Renal pelvis (tissue), 4 donors: ENCODE measurements around the gene SSR4. TPM values are rescaled to one million over a fixed set of nuclear protein-coding genes. Genes with fewer than 3 reads are reported as not detected.
A peak's percentile ranks its signal among the peaks of the same experiment; 100 is the strongest.

Experiments
- DNase-seq: peaks from one replicate; pipeline ENCODE4 v3.0.0-alpha.2; 2013
- polyA plus RNA-seq, 3 donors: library from polyadenylated mRNA; unstranded; fragments of 120-200 nt; gene quantifications; one replicate each; pipeline ENCODE4 v1.2.1, GENCODE V29; 2013; ENCODE audit not compliant: insufficient read length in 3 of 3

Gene SSR4
- polyA plus RNA-seq, 3 donors: 156 to 181 (median 168) TPM

DNA sequence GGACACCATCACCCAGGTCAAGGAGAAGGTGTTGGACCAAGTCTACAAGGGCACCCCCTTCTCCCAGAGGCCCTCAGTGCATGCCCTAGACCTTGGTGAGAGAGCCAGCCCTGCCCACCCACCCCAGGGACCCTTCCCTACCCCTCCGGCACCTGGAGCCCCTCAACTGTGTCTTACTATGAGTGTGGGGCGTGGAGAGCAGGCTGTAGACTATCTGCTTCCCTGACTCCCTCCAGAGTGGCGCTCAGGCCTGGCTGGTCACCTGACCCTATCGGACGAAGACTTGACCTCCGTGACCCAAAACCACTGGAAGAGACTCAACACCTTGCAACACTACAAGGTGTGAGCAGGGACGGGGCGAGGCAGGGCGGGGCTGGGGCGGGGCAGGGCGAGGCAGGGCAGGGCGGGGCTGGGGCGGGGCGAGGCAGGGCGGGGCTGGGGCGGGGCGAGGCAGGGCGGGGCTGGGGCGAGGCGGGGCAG lies 18.3 kb upstream of the SSR4 start:
- DNase-seq: no peak

- DNase-seq: no peak
Observed at GRCh38 chrX:153776611-153777045, 17.8 kb upstream of the SSR4 start.

DNA sequence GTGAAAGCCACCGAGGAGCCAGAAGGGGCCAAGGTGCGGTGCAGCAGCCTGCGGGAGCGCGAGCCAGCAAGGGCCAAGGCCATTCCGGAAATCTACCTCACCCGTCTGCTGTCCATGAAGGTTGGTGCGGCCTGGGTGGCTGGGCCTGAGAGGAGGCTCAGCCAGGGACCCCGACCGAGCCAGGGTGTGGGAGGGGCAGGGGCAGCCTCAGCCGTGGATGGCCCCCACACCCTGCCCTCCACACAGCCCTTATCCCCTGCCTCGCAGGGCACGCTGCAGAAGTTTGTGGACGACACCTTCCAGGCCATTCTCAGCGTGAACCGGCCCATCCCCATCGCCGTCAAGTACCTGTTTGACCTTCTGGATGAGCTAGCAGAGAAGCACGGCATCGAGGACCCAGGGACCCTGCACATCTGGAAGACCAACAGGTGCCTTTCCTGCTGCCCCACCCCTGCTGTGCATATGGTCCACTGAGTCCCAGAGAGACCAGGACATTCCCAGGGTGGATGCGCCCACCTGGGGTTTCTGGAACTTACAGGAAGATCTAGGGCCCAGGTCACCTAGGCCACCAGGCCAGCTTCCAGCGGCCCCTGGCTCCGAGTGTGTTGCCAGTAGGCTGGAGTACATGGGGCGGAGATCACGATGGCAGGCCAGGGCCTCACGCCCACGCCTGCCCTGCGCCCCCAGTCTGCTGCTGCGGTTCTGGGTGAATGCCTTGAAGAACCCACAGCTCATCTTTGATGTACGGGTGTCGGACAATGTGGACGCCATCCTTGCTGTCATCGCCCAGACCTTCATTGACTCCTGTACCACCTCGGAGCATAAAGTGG lies 17.0 kb upstream of the SSR4 start:
- DNase-seq: no peak

DNA sequence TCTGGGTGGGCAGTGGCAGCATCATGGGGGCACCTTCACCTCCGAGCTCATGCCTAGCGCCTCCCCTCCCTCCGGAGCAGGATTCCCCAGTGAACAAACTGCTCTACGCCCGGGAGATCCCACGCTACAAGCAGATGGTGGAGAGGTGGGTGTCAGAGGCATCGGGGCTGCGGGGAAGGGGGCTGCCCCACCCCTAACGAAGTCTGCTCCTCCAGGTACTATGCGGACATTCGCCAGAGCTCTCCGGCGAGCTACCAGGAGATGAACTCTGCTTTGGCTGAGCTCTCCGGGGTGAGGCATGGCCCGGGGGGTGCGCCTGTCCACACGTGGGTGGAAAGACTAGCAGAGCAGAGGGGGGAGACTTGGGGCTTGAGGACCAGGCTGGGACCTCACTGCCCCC lies 16.3 kb upstream of the SSR4 start:
- DNase-seq: no peak

- no peak for DNase-seq
Observed at GRCh38 chrX:153778684-153779101, 15.8 kb upstream of the SSR4 start.

DNA sequence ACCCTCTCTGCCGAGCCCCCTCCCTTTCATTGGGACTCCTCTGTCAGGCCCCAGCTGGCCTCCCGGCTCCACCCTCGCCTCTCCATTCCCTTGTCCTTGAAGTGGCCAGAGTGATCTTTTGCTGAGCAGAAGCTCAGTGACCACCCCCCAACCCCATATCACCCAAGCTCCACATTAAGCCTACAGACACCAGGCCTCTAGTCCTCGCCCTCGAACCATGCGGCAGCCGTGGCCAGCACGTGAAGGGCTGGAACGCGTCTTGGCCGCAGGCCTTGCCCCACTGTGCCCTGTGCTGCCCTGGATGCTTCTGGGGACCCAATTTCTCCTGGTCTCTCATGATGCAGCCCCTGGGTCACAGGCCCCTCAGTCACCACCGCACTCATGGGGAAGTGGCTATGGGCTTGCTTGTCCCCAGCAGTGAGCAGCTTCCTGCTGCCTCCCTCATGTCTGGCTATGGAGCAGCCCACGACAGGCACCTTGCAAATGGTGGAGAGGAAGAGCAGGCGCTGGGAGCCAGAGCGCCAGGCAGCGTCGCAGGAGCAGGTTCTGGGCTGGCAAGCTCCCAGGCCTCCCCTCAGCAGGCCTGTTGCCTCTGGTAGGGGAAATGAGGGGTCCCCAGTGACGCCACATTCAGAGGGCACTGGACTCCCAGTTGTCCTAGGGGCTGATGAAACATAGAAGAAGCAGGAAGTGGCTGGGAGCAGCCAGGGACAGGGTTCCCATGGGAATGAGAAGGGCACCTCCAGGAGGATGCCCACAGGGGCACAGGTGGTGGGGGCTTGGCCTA lies 14.4 kb upstream of the SSR4 start:
- no peak for DNase-seq

DNA sequence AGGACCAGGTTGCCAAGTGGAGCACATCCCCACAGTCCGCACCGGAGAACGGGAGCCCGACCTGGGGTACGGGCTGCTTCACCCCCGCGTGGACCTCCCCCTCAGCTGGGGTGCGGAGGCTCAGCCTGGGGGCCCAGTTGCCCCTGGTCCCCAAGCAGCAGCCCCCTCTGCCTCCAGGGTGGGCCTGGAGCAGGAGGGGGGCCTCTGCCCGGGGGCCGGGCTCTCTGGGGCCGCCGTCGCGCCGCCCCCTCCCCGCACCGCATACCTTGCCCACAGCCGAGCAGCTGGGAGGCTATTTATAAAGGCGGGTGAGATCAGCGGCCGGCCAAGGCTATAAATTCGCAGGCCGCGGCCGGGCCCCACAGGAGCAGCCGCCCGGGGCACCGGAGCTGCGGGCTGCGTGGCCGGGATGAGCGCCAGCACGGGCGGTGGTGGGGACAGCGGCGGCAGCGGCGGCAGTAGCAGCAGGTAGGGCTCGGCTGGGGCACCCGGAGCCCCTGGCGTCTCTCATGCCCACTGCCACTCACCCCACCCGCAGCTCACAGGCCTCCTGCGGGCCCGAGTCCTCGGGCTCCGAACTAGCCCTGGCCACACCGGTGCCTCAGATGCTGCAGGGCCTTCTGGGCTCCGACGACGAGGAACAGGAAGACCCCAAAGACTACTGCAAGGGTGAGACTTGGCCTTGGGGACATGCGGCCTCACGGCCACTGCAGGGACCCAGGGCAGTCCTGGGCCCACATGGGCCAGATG lies 13.6 kb upstream of the SSR4 start, which contains the start of gene SRPK3:
SRPK3 (plus strand) TSS at position 364 of the 750 bp plus-strand sequence; CDS start at position 410, 46 bp downstream.
- DNase-seq: peak; percentile 48

- DNase-seq: no peak
Observed at GRCh38 chrX:153781428-153782047, 12.9 kb upstream of the SSR4 start.

- DNase-seq: no peak
Observed at GRCh38 chrX:153782313-153782712, 12.2 kb upstream of the SSR4 start.

- DNase-seq: no peak
Observed at GRCh38 chrX:153782871-153783270, 11.6 kb upstream of the SSR4 start.

DNA sequence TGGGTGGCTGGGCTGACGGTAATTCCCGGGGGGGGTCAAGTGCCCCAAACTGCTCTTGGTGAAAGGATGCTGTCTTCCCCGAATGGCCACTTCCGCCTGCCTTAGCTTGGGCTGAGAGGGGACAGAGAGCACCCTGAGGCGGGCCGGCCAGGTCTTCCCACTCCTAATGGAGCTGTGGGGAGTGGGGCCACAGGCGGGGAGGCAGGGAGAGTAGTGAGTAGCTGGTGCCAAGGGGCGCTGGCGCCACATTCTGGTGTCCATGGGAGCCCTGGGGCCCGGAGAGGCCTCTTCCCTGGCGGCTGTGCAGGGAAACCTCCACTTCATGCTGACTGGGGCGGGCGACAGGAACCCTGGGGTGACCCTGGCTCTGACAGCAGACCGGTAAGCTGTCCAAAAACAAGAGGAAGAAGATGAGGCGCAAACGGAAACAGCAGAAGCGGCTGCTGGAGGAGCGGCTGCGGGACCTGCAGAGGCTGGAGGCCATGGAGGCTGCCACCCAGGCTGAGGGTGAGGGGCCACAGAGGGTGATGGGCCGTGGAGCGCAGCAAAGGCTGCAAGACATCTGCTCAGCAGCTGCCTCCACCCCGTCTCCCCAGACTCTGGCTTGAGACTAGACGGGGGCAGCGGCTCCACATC lies 11.0 kb upstream of the SSR4 start:
- DNase-seq: no peak

GRCh38 chrX:153784325-153784967 lies 10.0 kb upstream of the SSR4 start:
- no peak for DNase-seq

DNA sequence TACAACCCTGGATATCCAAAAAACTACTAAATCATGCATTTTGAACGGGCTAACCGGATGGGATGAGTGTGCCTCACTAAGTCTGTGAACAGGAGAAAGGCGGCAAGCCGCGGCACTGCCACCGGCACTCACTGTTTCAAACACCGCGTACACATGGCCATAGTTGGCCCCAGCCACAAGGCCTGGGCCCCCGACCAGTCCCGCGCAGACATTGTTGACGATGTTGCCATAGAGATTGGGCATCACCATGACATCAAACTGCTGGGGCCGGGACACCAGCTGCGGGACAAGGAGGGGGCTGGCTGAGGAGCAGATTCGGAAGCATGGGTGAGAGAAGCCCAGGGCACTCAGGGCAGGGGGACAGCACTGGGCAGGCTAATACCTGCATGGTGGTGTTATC lies 7.8 kb upstream of the SSR4 start:
- DNase-seq: no peak

DNA sequence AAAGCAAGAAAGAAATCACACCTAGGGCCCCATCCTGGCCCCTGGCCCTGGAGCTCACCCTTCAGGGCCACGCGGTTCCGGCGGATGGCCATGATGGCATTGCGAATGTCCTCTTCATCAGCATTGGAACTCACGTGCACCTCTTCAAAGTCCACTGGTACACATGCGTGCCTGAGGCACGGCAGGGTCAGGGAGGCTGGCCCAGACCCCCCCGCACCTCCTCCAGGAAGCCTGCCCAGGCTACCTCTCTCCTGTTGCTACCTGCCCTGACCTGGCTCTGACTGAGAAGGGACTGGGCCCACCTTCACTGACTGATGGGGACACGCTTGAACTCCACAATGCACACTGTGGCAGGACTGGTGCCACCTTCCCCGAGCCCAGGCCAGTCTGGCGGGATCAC lies 4.8 kb upstream of the SSR4 start:
- DNase-seq: no peak

GRCh38 chrX:153791104-153791852 lies 3.2 kb upstream of the SSR4 start:
- DNase-seq: no peak

DNA sequence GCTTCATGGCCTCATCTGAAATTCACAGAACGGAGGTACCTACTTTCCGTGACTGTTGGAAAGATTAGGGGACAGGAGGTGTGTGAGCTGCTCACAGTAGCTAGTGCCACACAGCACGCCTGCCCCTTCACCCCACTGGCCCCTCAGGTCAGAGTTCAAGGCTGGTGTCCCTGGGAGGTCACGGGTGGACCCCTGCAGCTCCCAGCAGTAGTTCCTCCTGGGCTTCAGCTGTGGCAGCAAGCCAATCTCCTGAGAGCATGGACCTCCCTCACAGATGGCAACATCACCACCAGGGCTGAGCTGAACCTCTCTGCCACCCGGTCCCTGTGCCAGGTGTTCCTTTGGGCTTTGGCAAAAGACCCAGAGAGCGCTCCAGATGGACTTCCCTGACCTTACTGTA lies 2.1 kb upstream of the SSR4 start:
- no peak for DNase-seq

DNA sequence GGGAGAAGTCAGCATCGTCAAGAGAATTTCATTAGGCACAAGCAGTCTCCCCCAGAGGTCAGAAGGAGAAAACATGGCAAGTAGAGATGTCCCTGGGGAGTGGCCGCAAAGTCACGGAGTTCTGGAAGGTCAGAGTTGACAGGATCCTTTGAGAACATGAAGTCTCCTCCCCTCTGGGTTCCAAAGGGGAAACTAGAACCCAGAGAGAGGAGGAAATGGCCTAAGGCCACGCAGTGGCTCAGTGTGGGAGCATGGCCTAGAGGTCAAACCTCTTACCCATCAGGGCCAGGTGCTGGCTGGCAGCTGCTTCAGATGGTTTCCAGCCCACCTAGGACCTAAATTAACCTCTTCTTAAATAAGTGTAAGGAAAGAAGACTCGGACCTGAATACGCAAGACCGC lies 1.2 kb upstream of the SSR4 start:
- DNase-seq: no peak

DNA sequence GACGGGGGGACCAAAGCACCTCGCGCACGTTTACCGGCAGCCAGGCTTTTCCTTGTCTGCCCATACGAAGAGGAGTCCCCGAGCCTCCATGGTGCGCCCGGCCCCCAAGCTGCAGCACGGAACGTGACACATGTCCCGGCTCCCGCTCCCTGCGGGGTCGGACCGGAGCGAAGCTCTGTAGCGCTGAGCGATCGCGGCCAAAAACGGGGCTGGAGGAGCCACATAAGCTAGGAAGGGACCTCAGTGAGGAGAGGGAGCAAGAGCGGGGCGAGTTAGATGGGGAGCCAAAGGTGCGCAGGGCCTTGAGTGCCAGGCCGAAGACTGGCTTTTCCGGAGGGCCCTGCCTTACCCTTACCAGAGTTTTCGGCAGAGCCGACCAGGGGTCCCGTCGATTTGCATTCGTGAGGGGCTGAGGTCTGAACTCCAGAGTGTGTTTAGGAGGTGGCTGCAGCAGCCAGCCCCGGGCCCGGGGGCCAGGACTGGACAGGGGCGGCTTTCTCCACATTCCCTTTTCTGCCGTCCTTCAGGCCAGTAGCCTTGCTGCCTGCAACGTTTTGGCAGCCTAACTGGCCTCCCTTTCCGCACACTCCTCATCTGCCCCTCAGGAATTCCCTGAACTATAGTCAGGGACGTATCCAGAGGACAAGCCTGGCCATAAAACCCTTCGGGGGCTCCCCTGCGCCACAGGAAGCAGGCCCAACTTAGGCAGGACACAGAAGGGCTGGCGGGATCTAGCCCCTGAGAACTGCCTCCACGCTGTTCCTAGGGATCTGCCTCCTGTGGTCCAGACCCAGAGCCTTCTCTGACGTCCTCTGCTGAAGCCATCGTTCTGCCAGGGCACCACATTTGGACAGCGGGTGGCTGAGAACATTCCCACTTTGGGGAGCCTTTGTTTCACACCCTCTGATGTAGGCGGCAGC lies 689 bp downstream of the SSR4 start:
- no peak for DNase-seq
